CD4-positive, alpha-beta T cell (primary cell): ENCODE data around the gene EEF1E1. TPM values are rescaled to one million over a fixed set of nuclear protein-coding genes. Genes with fewer than 3 reads are reported as not detected.

Experiments
- ATAC-seq: fragments of 200-7000 bp; cut with Tn5 transposase; one replicate; pipeline ENCODE4 v1.10.0; 2022; ENCODE audit warnings: mild to moderate bottlenecking; ENCODE audit not compliant: poor library complexity
- CTCF ChIA-PET: fragments of 350-600 bp; sonication (Branson Sonifier 250); formaldehyde crosslinking; loops from one replicate; lab custom pipeline; 2021; ENCODE audit warnings: antibody characterized with exemption, inconsistent platforms; lab: Charles Lee
- POLR2A ChIA-PET: fragments of 350-600 bp; sonication (Branson Sonifier 250); formaldehyde crosslinking; loops from one replicate; lab custom pipeline; 2021; ENCODE audit warnings: antibody characterized with exemption, inconsistent platforms; lab: Charles Lee
- DNase-seq, 14 experiments: peaks; one replicate each; pipeline ENCODE4 v3.0.0-alpha.2; 2013 to 2020; ENCODE audit warnings: mixed read lengths in 2 of 14
- H3K27ac ChIP-seq, 2 donors: one replicate each; pipeline versions ENCODE4 v1.5.1 to v1.7.0; 2013; ENCODE audit warnings: low read length in 2 of 2, low read depth in 1 of 2, mild to moderate bottlenecking in 1 of 2
- H3K27me3 ChIP-seq, 2 experiments: 1 replicate in 1 of 2; 2 replicates in 1 of 2; pipeline versions ENCODE4 v1.6.1 to v1.7.0; 2013; ENCODE audit warnings: low read length in 2 of 2, control low read depth in 1 of 2, mild to moderate bottlenecking in 1 of 2, moderate library complexity in 1 of 2; ENCODE audit not compliant: insufficient read depth in 2 of 2, control insufficient read depth in 1 of 2
- H3K36me3 ChIP-seq: one replicate; pipeline ENCODE4 v1.6.1; 2013; ENCODE audit warnings: low read length, control low read depth; ENCODE audit not compliant: insufficient read depth
- H3K4me1 ChIP-seq: one replicate; pipeline ENCODE4 v1.6.1; 2013; ENCODE audit warnings: low read length, control low read depth; ENCODE audit not compliant: insufficient read depth
- H3K4me3 ChIP-seq: one replicate; pipeline ENCODE4 v1.5.1; 2013; ENCODE audit warnings: mild to moderate bottlenecking, low read length, moderate library complexity
- H3K9me3 ChIP-seq, 2 experiments: 1 replicate in 1 of 2; 2 replicates in 1 of 2; pipeline versions ENCODE4 v1.6.1 to v1.7.0; 2013; ENCODE audit warnings: low read length in 2 of 2, mild to moderate bottlenecking in 2 of 2, control low read depth in 1 of 2, moderate library complexity in 1 of 2; ENCODE audit not compliant: control insufficient read depth in 1 of 2, insufficient read depth in 1 of 2
- H3K27ac Mint-ChIP-seq: one replicate; pipeline ENCODE4 v1.8.0; 2020; ENCODE audit warnings: mixed read lengths
- H3K27me3 Mint-ChIP-seq: one replicate; pipeline ENCODE4 v1.8.0; 2021; ENCODE audit warnings: mixed read lengths
- H3K36me3 Mint-ChIP-seq: one replicate; pipeline ENCODE4 v1.8.0; 2021; ENCODE audit warnings: low read depth, mixed read lengths
- H3K4me1 Mint-ChIP-seq: one replicate; pipeline ENCODE4 v1.8.0; 2021; ENCODE audit warnings: low read depth, mixed read lengths
- H3K4me3 Mint-ChIP-seq: one replicate; pipeline ENCODE4 v1.8.0; 2020; ENCODE audit warnings: mild to moderate bottlenecking, mixed read lengths
- H3K9me3 Mint-ChIP-seq: one replicate; pipeline ENCODE4 v1.8.0; 2020; ENCODE audit warnings: mixed read lengths
- intact Hi-C, 2 experiments: fragments of 100-400 bp; cut with DNase I in 1 of 2; cut with micrococcal nuclease in 1 of 2; formaldehyde crosslinking; loops; one replicate each; pipeline versions ENCODE4 v1.15.1 to v1.9.0; 2023 to 2025; cut with DNase I, micrococcal nuclease
- total RNA-seq, 174 experiments: library from RNA in 2 of 174; stranded (reverse) in 2 of 174; gene quantifications; one replicate each; pipeline ENCODE4 v1.2.3 and lab custom pipeline; 2021 to 2026
- TF ChIP-seq, protein P1 (sequence below): fragments of 200-600 bp; IDR thresholded peaks from one replicate; pipeline ENCODE4 v1.8.0; 2022; ENCODE audit warnings: antibody characterized with exemption, mild to moderate bottlenecking

Gene EEF1E1
- total RNA-seq, 2 experiments from 2014 or later: 11.2 to 14.7 TPM

DNA sequence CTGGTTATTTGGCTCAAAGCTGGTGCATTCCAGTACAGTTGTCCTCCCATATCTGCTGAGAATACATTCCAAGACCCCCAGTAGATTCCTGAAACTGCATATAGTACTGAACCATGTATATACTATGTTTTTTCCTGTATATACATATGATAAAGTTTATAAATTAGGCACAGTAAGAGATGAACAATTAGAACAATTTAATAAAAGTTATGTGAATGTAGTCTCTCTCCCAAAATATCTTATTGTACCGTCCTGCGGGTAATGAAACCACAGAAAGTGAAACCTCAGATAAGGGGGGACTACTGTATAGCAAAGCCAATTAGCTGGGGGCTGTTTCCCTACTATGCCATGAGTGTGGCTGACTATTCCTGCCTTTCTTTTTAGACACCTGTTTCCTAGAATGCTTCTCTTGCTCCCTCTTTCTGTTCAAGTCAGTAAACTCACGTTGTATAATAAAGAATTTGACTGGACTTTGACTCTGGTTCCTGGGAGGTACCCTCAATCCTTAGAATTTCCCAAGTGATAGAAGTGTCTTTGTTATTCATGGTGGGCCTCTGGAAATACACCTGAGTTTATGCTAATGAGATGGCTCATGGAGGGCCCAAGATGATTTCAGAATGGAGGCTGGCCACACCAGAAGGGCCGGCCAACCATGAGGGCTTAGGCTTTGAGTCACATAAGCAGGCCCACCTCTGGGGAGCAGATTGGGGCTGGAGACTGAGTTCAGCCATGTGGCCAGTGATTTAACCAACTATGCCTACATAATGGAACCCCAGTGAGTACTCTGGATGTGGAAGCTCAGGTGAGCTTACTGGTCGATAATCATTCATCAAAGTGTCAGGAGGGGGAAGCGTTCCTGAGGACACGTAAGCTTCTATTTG lies 37.5 kb downstream of the EEF1E1 start:
- Mint-ChIP-seq H3K27me3 (no peaks in the 10 kb centered on the region), H3K9me3 (no peaks in the 10 kb centered on the region), H3K4me3 (peak overlapping the region; percentile 93), H3K4me1 (peaks cover 35% of the 10 kb centered on the region), H3K27ac (peak overlapping the region; percentile 90), H3K36me3 (peaks cover 27% of the 10 kb centered on the region)
- H3K9me3 ChIP-seq: no peaks in the 10 kb centered on the region
- H3K27ac ChIP-seq: peak overlapping the region; percentile 54 to 88
- peaks cover 14% of the 10 kb centered on the region for H3K36me3 ChIP-seq
- intact Hi-C loops: loop anchor here (1.0 to 10.0 kb wide), 8 partner anchors 35 to 753 kb away; partner anchors contain the start of genes EEF1E1 (in 1 of the 2), SLC35B3 (in 1 of the 2), SNRNP48 (in 1 of the 2) and SSR1 (in 1 of the 2)
- H3K4me3 ChIP-seq: peak overlapping the region; percentile 88
- ChIA-PET POLR2A (interaction anchor here (0.7 to 3.2 kb wide), 7 partner anchors 36 to 675 kb away, joined by 3 to 68 read pairs (median 4); partner anchors contain the start of genes CAGE1, EEF1E1, RIOK1 and SLC35B3), CTCF (no interaction called here)
- no peaks in the 10 kb centered on the region for H3K27me3 ChIP-seq
- peaks cover 20% of the 10 kb centered on the region for H3K4me1 ChIP-seq
- DNase-seq (peak in 1 of 14 experiments; percentile 21), ATAC-seq (no peak)
- TF ChIP-seq, protein P1, sequence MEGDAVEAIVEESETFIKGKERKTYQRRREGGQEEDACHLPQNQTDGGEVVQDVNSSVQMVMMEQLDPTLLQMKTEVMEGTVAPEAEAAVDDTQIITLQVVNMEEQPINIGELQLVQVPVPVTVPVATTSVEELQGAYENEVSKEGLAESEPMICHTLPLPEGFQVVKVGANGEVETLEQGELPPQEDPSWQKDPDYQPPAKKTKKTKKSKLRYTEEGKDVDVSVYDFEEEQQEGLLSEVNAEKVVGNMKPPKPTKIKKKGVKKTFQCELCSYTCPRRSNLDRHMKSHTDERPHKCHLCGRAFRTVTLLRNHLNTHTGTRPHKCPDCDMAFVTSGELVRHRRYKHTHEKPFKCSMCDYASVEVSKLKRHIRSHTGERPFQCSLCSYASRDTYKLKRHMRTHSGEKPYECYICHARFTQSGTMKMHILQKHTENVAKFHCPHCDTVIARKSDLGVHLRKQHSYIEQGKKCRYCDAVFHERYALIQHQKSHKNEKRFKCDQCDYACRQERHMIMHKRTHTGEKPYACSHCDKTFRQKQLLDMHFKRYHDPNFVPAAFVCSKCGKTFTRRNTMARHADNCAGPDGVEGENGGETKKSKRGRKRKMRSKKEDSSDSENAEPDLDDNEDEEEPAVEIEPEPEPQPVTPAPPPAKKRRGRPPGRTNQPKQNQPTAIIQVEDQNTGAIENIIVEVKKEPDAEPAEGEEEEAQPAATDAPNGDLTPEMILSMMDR: no peak

DNA sequence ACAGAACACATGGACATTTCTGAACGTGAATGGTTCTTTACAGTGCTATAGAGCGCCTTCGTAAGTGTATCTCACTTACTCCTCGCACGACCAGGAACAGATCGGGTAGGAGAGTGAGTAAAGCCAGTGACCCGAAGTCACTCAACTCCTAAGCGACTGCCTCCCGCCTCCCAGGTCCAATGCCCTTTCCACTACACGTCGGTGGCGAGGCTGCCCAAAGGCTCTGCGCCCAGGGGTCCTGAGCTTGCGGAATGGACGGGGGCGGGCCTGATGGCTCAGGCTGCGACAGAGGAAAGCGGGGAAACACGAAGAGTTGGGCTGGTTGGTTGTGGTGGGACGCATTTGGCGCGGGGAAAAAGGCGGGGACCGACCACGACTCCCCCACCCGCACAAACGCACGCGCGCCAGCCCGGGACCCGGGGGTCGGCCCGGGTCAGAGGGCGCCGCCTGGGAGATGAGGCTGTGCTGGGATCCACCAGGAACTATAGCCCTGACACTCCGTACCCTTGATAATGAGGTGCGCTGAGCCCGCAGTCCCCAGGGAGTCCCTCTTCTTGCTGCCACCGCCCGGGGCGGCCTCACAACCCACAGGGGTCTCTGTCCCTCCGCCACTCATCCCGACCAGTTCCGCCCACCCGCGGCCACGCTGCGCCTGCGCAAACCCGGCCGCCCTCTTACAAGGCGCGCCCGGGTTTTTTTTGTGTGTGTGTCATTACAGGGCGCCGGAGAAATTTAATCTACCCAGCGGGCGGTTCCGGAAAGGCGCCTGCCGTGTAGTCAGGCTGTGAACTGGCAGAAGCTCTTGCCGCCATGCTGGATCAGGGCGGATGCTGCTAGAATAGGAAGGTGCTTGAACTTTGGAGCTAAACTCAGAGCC lies 38.3 kb downstream of the EEF1E1 start, which contains the start of gene BLOC1S5:
Gene BLOC1S5 (minus strand): TSS at position 629 of the 877 bp plus-strand sequence. CDS start 13 bp downstream, at position 616.
- Histone ChIP-seq H3K4me3 (peak within 1 kb of the TSS; percentile 88), H3K9me3 (no peaks in the 10 kb centered on the region), H3K36me3 (peaks cover 16% of the 10 kb centered on the region), H3K4me1 (peaks cover 20% of the 10 kb centered on the region), H3K27me3 (no peaks in the 10 kb centered on the region), H3K27ac (peak within 1 kb of the TSS; percentile 77 to 88)
- Mint-ChIP-seq H3K9me3 (no peaks in the 10 kb centered on the region), H3K27me3 (no peaks in the 10 kb centered on the region), H3K36me3 (peaks cover 36% of the 10 kb centered on the region), H3K27ac (peak within 1 kb of the TSS; percentile 90), H3K4me1 (peaks cover 37% of the 10 kb centered on the region), H3K4me3 (peak within 1 kb of the TSS; percentile 93)
- intact Hi-C loops: loop anchor here (1.0 to 10.0 kb wide), 6 partner anchors 38 to 752 kb away; partner anchors contain the start of genes EEF1E1 (in 1 of the 2), SLC35B3 (in 1 of the 2), SNRNP48 (in 1 of the 2) and SSR1 (in 1 of the 2)
- peak; percentile 89 to 98 (median 94) for DNase-seq
- CTCF ChIA-PET: no interaction called here
- POLR2A ChIA-PET: interaction anchor here (0.7 to 3.2 kb wide), 7 partner anchors 37 to 674 kb away, joined by 3 to 68 read pairs (median 4); partner anchors contain the start of genes CAGE1, EEF1E1, RIOK1 and SLC35B3
- ATAC-seq: peak; percentile 96
- TF ChIP-seq, protein P1: no peak

DNA sequence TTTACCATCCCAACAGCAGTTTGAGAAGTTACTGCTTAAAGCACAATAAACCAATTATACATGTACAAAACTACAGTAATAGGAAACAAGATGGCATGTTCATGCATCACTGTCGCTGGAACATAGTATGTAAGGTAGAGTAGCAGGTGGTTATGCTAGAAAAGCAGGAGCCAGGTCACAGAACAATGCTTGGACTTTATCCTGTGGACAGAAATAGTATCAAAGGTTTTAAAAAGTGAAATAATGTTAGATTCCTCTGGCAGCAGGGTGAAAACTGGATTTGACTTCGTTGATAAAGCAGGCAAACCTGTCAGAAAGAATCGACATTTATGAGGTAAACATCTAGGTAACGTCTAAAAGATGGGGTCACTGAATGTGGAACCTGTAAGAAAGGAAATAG lies 40.6 kb downstream of the EEF1E1 start:
- TF ChIP-seq, protein P1: no peak
- intact Hi-C loops: loop anchor here (5.0 to 10.0 kb wide), 5 partner anchors 154 to 749 kb away; partner anchors contain the start of genes SLC35B3 (in 1 of the 2), SNRNP48 (in 1 of the 2) and SSR1 (in 1 of the 2)
- no peak overlapping the region for H3K4me3 ChIP-seq
- H3K4me3 Mint-ChIP-seq: no peak overlapping the region
- H3K9me3 Mint-ChIP-seq: no peaks in the 10 kb centered on the region
- peaks cover 20% of the 10 kb centered on the region for H3K4me1 ChIP-seq
- H3K9me3 ChIP-seq: no peaks in the 10 kb centered on the region
- no peaks in the 10 kb centered on the region for H3K27me3 Mint-ChIP-seq
- no peaks in the 10 kb centered on the region for H3K27me3 ChIP-seq
- H3K36me3 Mint-ChIP-seq: peaks cover 57% of the 10 kb centered on the region
- H3K4me1 Mint-ChIP-seq: peaks cover 39% of the 10 kb centered on the region
- DNase-seq: no peak
- peaks cover 27% of the 10 kb centered on the region for H3K36me3 ChIP-seq
- POLR2A ChIA-PET: no interaction called here
- CTCF ChIA-PET: no interaction called here
- no peak overlapping the region for H3K27ac Mint-ChIP-seq
- ATAC-seq: no peak
- no peak overlapping the region for H3K27ac ChIP-seq
